SK-N-SH (cell line): ENCODE data around the gene CORT.

Experiments used
- FOXM1 ChIP-seq: IDR thresholded peaks from 2 replicates; pipeline ENCODE4 v1.4.0; 2012; ENCODE audit warnings: low read depth, mild to moderate bottlenecking
- TEAD4 ChIP-seq: IDR thresholded peaks from 2 replicates; pipeline ENCODE4 v1.4.0; 2012; ENCODE audit warnings: mild to moderate bottlenecking, borderline replicate concordance; ENCODE audit not compliant: insufficient read depth
- TF ChIP-seq, protein P1 (sequence below): IDR thresholded peaks from 2 replicates; pipeline ENCODE4 v1.4.0; 2012; ENCODE audit warnings: low read depth, borderline replicate concordance
- TF ChIP-seq, protein P2 (sequence below): fragments of 200-600 bp; sonication (generic); IDR thresholded peaks from 2 replicates; pipeline ENCODE4 v1.6.1; 2017; ENCODE audit warnings: antibody characterized with exemption, mild to moderate bottlenecking, moderate library complexity

DNA sequence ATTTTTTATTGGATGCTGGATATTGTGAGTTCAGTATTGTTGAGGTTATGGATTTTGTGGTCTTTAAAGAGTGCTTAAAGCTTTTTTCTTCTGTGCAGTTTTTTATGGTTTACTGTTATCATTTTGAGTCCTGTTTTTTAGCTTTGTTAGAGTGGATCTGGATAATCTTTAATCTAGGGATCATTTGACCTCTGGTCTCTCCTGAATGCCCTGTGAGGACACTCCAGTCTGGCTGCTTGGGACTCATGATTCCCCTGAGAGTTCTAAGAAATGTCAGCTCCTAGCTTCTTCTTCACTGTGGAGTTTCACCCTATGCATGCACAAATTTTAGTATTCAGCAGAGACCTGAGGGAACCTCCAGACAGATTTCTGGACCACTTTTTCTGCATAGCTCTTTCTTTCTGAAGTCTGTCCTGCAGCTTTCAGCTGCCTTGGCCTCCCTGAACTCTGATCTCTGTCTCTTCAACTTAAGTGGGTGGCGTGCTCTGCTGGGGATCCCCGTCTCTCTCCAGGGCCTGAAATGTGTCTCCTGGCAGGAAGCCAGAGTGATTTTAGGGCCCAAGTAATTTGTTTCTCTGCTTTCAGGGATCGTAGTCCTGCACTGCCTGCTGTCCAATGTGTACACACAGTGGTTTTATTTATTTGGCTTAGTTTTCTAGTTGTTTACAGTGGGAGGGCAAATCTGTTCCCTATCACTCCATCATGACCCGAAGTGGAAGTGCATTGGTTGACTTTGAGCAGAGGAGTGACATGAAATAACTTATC lies 39.6 kb downstream of the CORT start:
- TF ChIP-seq, protein P1, sequence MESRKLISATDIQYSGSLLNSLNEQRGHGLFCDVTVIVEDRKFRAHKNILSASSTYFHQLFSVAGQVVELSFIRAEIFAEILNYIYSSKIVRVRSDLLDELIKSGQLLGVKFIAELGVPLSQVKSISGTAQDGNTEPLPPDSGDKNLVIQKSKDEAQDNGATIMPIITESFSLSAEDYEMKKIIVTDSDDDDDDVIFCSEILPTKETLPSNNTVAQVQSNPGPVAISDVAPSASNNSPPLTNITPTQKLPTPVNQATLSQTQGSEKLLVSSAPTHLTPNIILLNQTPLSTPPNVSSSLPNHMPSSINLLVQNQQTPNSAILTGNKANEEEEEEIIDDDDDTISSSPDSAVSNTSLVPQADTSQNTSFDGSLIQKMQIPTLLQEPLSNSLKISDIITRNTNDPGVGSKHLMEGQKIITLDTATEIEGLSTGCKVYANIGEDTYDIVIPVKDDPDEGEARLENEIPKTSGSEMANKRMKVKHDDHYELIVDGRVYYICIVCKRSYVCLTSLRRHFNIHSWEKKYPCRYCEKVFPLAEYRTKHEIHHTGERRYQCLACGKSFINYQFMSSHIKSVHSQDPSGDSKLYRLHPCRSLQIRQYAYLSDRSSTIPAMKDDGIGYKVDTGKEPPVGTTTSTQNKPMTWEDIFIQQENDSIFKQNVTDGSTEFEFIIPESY: no peak
- TF ChIP-seq, protein P2, sequence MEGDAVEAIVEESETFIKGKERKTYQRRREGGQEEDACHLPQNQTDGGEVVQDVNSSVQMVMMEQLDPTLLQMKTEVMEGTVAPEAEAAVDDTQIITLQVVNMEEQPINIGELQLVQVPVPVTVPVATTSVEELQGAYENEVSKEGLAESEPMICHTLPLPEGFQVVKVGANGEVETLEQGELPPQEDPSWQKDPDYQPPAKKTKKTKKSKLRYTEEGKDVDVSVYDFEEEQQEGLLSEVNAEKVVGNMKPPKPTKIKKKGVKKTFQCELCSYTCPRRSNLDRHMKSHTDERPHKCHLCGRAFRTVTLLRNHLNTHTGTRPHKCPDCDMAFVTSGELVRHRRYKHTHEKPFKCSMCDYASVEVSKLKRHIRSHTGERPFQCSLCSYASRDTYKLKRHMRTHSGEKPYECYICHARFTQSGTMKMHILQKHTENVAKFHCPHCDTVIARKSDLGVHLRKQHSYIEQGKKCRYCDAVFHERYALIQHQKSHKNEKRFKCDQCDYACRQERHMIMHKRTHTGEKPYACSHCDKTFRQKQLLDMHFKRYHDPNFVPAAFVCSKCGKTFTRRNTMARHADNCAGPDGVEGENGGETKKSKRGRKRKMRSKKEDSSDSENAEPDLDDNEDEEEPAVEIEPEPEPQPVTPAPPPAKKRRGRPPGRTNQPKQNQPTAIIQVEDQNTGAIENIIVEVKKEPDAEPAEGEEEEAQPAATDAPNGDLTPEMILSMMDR: no peak
- TF ChIP-seq FOXM1 (no peak), TEAD4 (no peak)
